HFF-Myc (cell line): ENCODE data around the gene RGCC.

ENCODE experiments used
- DNase-seq: peaks from one replicate; pipeline ENCODE4 v3.0.0-alpha.2; 2011; ENCODE audit warnings: low read depth; ENCODE audit errors: extremely low read depth
- H3K4me3 ChIP-seq: replicated peaks from 2 replicates; pipeline ENCODE4 v1.5.1; 2011; ENCODE audit warnings: low read depth, mild to moderate bottlenecking, control low read depth, low read length
- CTCF ChIP-seq: IDR thresholded peaks from 2 replicates; pipeline ENCODE4 v1.5.1; 2012; ENCODE audit warnings: mild to moderate bottlenecking, low read depth, low read length, control low read depth; ENCODE audit errors: missing control alignments

Gene RGCC

GRCh38 chr13:41456768-41457588 is at the start of gene RGCC:
Gene RGCC (plus strand): TSS chr13:41457550. CDS start chr13:41457708, 158 bp downstream.
- peak within 1 kb of the TSS; percentile 58 for H3K4me3 ChIP-seq
- no peak for TF ChIP-seq CTCF
- DNase-seq = no peak

GRCh38 chr13:41408121-41408520 is 49.2 kb upstream of the RGCC start:
- H3K4me3 ChIP-seq = no peak overlapping the region
- no peak for DNase-seq
- no peak for TF ChIP-seq CTCF

DNA sequence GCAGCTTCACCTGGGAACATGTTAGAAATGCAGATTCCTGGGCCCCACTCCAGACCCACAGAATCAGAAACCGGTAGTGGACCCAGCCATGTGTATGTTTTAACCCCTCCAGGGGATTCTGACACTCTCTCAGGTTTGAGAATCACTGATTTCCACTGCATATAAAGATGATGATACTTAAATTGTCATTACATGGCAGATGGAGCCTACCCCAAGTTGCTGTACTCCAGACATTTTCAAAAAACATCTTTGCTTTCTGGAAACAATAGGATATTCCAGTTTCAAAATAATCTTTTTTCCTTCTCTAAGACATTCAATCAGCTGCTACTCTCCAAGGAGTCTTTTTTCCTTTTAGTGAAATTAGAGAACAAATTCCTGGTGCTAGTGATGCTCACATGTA is 48.6 kb upstream of the RGCC start:
- no peak overlapping the region for H3K4me3 ChIP-seq
- DNase-seq = no peak
- TF ChIP-seq CTCF = no peak

DNA sequence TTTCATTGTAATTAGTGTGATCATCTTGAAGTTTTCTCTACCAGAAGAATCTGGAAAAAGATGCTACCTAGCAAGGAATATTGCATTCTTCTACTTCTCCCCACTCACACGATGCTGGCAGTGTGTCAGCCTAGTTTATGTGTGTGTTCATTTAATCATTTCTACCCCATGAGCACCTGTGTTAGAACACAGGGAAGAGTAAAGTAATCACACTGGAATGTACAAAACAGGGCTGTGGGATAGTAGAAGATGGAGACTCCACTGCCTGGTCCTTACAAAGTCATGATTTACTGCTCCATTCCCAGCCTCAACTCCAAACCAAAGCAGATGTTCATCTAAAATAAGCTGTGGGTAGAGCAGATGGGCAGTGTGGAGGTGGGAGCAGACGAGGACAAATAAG is 47.7 kb upstream of the RGCC start:
- TF ChIP-seq CTCF = no peak
- H3K4me3 ChIP-seq = no peak overlapping the region
- DNase-seq = no peak

GRCh38 chr13:41411060-41411459 is 46.3 kb upstream of the RGCC start:
- no peak overlapping the region for H3K4me3 ChIP-seq
- TF ChIP-seq CTCF = no peak
- DNase-seq = no peak

GRCh38 chr13:41411522-41411921 is 45.8 kb upstream of the RGCC start:
- H3K4me3 ChIP-seq = no peak overlapping the region
- no peak for DNase-seq
- peak; percentile 28 for TF ChIP-seq CTCF
